HG02571 (cell line): Measurements from ENCODE around the gene PLA2G1B.
A peak's percentile ranks its signal among the peaks of the same experiment; 100 is the strongest.

Experiments used
- ATAC-seq: cut with Tn5 transposase; IDR thresholded peaks from one replicate; pipeline ENCODE4 v1.9.1; 2021; ENCODE audit warnings: mild to moderate bottlenecking, moderate library complexity; ENCODE audit not compliant: unreplicated experiment

Gene PLA2G1B

DNA sequence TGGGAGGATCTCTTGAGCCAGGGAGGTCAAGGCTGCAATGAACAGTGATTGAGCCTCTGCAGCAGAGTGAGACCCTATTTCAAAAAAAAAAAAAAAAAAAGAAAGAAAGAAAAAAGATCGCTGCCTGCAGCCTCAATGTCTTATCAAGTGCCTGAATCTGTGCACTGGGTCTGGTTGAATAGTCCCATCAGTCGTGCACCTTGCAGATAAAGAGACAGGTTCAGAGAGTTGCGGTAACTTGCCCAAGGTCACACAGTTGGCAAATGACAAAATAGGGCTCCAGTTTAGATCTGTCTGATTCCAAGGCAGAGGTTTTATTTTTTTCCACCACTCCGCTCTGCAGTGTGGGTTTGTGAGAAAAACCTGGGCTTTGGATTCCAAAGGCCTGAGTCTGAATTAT, 649 bp upstream of the PLA2G1B start:
- ATAC-seq = no peak

DNA sequence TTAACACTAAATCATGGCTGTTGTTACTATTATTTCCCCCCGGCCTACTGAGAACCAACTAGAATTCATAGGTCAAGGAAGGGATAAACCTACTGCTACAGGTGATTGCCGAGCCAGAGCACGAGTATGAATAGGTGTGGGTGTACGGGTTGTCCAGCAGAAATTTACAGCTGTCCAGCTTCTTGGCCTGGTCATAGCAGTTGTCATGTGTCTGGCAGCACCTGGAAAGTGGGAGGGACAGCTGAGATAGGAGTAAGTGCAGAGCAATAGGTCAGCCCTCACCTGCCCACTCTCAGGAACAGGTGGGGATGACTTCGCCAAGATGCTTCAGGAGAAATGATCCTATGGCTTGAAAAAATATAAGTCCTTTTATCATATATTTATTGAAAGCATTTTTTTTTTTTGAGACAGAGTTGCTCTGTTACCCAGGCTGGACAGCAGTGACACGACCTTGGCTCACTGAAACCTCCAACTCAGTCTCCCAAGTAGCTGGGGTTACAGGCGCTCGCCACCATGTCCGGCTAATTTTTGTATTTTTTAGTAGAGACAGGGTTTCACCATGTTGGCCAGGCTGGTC, 2.6 kb downstream of the PLA2G1B start:
- no peak for ATAC-seq

DNA sequence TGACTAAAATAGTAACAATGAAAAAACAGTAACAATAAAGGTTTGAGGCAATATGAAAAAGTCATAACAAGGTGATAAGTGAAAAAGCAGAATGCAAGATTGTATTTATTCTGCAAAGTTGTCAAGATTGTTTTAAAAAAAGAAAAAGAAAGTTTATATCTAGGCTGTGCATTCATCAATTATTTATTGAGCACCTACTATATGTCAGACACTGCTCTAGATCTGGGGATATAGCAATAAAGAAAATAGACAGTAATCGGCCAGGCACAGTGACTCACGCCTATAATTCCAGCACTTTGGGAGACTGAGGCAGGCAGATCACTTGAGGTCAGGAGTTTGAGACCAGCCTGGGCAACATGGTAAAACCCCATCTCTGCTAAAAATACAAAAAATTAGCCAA, 3.8 kb downstream of the PLA2G1B start:
- ATAC-seq = no peak

DNA sequence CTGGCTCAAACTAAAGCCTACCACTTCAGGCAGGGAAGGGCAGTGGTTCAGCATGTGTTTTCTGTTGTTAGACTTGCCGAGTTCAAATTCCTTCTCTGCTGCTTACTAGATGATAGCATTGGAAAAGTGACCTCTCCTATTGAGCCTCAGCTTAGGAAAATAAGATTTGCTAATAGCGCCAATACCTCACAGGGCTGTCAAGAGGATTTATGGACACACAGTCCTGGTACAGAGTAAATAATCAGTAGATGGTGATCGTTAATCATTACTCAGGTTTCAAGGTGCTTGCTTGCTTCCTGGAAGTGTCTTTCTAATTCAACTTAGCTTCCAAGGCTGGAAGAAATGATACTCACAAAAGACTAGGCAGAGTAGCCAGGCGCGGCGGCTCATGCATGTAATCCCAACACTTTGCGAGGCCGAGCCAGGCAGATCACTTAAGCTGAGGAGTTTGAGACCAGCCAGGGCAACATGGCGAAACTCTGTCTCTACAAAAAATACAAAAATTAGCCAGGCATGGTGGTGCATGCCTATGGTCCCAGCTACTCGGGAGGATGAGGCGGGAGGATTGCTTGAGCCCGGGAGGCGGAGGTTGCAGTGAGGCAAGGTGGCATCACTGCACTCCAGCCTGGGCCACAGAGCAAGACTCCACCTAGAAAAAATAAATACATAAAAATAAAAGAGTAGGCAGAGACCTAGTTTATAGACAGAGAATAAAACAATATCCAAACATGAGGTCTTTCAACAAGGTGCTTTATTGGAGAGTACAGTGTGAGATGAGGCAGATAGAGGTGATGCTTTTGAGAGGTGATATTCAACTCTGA, 6.0 kb downstream of the PLA2G1B start:
- ATAC-seq = no peak

DNA sequence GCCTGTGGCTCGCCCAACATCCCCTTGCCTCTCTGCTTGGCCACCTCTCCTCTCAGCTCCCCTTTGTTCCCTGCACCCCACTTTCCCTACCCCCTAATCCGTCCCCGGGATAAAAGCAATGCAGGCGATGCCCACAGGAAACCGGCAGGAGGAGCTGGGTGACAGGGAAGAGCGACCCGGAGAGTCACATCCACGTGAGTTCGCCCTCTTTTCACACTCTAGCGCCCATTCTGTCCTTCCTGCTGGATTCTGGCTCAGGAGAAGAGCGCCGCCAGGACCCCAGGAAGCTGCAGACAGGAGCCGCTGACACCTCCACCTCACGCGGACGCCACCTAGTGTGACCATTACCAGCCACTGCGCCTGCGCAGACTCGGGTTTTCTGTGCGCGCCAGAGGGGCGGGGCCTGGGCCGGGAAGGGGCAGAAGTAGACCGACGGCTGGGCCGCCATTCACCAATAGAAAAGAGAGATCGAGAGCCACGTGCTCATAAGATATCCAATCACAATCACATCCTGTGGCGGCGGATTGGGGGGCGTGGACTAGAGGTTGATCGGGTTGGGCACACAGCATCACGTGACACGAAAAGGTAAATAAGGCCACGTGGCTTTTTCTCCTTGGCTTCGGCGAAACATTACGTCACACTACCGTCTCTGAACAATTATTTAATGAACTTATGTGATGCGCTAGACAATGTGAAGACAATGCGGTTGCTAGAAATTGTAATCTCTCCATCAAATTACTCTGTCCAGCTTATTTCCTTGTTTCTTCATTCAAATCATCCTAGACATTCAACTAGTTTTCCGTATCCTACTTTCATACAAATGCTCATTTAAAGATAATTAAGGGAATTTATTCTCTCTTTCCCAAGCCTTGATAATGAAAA, 10.1 kb downstream of the PLA2G1B start:
- ATAC-seq = peak; percentile 99

DNA sequence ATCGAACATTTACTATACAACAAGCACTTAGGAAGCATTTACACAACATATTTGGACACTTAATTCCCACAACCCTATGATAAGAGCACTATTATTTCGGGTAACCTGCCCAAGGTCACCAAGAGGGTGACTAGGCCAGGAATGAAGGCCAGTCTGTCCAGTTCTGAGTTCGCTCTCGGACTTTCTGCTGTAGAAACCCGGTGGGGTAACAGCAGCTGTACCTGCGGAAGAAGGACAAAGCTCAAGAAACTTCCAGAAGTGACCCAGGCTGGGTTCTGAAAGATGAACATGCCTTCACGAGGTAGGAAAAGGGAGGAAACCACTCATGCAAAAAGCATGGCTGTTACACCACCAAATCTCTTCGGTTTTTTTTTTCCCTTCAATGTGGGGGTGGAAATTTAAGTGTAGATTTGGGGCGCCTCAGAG, 10.8 kb downstream of the PLA2G1B start:
- ATAC-seq = no peak

DNA sequence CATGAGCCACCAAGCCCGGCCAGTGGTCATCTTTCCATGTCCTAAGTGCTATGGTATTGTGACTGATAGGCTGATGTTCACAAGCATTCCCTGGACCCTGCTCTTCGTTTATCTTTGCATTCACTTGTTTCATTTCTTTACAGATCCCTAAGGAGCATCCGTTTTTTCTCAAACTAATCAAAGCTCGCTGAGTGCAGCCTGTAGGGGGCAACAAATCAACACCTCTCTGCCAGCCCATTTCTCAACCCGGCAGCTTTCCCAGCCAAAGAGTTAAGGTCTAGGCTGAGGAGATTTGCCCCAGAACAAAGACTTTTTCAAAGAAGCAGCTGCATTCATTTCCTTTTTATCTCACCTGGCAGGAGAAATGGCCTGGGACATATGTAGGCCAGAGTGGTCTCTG, 13.4 kb downstream of the PLA2G1B start:
- no peak for ATAC-seq

DNA sequence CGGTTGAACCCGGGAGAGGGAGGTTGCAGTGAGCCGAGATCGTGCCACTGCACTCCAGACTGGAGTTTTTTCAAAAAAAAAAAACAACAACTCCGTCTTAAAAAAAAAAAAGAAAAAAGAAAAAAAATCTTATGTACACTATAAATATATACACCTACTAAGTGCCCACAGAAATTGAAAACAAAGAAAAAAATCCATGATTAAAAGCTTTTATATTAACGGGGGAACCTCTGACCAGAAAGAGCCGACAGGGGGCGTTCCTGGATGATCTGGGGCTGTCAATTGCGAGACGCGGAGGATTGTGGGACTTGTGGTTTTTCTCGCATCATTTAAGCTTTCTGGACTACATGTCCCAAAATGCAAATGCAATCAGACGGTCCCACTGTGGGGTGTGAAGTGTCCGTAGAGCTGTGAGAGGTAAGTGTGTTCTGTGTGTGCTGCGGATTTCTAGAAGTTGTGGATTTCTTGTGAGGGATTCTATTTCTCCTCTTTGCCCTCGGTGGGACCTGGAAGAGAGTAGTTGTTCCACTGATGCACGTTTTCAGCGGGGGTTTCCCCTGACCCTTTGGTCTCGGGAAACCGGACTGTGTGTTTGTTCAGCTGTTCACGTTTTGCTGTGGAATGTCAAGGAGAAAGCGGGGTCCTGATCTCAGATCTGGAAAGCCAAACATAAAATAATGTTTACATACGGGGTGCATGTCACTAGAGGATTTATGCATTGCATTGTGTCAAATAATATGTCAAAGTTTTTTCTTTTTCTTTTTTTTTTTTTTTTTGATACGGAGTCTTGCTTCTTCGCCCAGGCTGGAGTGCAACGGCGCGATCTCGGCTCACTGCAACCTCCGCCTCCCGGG, 25.4 kb downstream of the PLA2G1B start, which contains the start of gene SIRT4:
TSS of gene SIRT4 (plus strand) at position 360 of the 854 bp plus-strand sequence. CDS start 1,241 bp downstream, outside the sequence.
- ATAC-seq = peak; percentile 93

DNA sequence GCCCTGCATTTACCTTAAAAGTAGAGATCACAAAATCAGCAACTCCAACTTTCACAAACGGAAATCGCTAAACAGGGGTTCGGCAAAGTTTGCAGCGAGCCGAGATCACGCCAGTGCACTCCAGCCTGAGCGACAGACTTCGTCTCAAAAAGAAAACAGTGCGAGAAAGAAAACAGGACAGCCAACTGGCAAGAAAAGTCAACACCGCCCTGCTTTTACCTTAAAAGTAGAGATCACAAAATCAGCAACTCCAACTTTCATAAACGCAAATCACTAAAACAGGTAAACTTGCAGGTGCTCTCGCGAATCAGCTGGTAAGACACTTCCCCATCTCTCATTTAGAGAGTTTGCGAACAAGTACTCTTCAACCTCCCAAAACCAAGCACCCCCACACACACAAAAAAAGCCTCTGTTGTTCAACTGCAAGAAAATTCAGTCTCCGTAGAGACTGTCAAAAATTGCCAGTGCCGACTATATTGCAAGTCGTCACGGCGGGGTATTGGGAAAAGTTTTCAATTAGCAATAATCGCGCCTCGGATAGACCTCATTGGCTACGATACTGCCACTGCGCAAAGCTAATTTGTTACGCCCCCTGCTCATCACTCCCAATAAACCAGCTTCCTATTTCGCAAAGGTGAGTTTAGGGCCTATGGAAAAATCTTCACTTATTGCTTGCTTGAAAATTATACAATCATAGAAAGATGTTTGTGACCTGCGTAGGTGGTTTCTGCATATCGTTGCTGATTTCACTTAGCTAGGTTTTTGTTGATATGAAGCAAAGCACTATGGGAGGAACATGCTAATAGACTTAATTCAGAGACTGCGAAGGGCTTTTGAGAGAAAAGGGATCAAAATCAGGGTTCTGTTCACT, 34.7 kb downstream of the PLA2G1B start, which contains the start of gene RNU4-1:
TSS of gene RNU4-1 (minus strand) at position 577 of the 871 bp plus-strand sequence.
- ATAC-seq = peak; percentile 34

DNA sequence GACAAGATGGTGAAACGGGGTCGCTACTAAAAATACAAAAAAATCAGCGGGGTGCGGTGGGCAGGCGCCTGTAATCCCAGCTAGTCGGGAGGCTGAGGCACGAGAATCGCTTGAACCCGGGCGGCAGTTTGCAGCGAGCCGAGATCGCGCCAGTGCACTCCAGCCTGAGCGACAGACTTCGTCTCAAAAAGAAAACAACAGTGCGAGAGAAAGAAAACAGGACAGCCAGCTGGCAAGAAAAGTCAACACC, 35.2 kb downstream of the PLA2G1B start:
- ATAC-seq = no peak

DNA sequence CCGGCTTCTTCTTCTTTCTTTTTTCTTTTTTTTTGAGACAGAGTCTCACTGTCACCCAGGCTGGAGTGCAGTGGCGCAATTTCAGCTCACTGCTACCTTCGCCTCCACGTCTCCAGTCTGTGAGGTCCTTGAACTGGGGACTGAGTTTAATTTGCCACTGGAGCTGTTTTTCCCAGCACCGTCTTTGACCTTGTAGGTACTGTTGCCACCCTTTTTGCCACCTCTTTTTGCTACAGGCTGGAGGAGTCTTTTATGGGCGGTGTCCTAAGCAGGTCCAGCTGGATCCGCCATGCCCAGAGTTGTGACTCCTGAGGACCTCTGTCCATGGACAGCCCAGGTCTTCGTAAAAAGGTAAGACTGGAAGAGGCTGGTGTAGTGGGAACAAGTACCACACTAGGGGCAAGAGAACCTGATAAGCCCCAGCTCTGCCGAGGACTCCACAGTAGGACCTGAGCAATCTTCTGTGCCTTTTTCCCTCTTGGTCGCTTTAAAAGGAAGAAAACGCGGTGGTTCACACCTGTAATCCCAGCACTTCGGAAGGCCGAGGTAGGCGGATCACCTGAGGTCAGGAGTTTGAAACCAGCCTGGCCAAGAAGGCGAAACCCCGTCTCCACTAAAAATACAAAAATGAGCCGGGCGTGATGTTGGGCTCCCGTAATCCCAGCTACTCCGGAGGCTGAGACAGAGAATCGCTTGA, 36.8 kb downstream of the PLA2G1B start:
- ATAC-seq = no peak

DNA sequence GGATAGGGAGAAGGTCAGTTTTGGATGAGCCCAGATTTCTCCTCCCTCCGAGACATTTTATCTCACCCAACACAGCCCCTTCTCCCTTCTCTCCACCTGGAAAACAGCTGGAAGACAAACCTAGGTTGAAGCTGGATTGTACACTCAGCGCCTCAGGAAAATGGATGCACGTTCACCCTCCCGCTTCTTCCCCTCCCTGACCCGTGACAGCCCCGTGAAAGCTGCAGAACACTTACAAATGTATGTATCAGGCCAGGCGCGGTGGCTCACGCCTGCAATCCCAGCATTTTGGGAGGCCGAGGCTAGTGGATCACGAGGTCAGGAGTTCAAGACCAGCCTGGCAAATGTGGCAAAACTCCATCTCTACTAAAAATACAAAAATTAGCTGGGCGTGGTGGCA, 40.1 kb downstream of the PLA2G1B start:
- ATAC-seq = no peak

DNA sequence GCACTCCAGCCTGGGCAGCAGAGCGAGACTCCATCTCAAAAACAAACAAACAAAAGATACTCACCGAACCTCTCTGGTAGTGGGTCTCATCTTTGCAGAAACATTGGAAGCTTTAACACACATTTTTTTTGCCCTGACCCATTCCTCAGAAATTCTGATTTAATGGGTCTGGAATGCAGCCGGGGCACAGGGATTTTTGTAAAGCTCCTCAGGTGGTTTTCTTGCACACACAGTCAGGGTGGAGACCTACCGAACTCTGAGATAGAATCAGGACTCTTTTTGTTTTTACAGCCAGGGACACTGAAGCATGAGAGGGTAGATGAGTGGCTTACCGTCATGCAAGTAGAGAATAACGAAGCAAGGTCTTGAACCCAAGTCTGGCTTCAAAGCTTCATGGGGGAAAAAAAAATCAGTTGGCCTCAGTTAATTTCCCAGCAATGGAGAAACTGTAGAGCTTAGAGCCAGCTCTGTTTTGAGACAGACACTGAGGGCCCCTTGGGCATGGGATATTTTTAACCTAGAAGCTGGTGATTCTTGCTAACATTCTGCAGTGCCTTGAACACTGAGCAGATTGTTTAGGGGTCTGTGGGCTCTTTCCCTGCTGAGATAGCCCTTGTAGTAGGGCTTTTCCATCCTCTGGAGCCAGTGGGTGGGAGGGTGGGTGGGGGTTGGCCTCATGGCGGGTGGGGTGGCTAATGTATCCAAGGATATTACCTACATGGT, 40.6 kb downstream of the PLA2G1B start:
- ATAC-seq = no peak

DNA sequence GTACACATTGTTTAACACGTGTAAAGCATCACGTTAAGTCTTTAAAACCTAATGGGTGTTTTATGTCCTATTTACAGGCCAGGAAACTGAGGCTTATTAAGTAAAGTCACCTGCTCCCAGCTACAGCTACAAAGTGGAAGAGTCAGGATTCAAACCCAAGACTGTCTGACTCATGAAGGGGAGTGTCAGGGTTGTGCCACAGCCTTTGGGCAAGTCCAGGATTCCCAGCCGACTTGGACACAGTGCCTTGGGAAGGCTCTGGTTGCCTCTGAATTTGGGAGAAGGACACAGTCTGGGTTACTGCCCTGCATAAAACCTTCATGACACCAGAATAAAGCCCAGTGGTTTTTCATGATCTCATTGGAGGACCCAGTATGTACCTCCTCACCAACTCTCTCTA, 43.2 kb downstream of the PLA2G1B start:
- no peak for ATAC-seq

DNA sequence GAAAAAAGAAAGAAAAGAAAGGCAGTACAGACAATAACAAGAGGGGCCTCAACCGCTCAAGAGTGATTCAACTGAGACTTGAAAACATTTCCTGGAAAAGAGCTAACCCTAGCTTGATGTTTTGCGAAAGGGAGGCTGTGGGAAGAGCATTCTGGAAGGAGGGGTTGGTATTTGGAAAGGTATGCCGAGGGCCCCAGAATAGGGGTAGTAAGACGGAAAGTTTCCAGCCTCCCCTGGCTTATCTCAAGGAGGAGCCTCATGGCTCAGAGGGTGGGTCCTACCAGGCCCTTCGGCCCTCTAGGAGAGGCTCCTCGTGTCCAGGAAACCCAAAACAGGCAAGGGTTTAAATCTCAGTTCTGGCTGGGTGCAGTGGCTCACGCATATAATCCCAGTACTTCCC, 44.3 kb downstream of the PLA2G1B start:
- ATAC-seq = no peak

DNA sequence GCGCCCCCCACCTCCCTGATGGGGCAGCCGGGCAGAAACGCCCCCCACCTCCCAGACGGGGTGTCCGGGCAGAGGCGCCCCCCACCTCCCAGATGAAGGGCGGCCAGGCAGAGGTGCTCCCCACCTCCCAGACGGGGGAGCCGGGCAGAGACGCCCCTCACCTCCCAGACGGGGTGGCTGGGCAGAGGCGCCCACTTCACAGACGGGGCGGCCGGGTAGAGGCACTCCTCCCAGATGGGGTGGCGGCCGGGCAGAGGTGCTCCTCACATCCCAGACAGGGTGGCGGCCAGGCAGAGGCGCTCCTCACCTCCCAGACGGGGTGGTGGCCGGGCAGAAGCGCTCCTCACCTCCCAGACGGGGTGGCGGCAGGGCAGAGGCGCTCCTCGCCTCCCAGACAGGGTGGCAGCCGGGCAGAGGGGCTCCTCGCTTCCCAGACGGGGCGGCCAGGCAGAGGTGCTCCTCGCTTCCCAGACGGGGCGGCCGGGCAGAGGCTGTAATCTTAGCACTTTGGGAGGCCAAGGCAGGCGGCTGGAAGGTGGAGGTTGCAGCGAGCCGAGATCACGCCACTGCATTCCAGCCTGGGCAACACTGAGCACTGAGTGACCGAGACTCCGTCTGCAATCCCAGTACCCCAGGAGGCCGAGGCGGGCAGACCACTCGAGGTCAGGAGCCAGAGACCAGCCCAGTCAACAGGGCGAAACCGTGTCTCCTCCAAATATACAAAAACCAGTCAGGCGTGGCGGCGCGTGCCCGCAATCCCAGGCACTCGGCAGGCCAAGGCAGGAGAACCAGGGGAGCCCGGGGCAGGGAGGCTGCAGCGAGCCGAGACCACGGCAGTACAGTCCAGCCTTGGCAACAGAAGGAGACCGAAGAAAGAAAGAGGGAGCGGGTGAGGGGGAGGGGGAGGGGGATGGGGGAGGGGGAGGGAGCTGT, 49.2 kb downstream of the PLA2G1B start:
- ATAC-seq = no peak

DNA sequence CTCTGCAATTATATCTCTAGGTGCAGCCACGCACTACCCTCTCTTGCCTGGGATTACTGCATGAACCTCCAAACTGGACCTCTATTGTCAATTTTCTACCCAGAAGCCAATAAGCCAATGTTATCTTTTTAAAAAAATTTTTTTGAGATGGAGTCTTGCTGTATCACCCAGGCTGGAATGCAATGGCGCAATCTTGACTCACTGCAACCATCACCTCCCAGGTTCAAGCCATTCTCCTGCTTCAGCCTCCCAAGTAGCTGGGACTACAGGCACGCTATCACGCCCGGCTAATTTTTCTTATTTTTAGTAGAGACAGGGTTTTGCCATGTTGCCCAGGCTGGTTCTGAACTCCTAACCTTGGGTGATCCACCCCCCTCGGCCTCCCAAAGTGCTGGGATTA, 50.8 kb downstream of the PLA2G1B start:
- ATAC-seq = no peak
